HG02678 (cell line): ENCODE results near the gene ZFP92.

Source experiments
- ATAC-seq: cut with Tn5 transposase; IDR thresholded peaks from one replicate; pipeline ENCODE4 v1.9.1; 2021; ENCODE audit warnings: mild to moderate bottlenecking, moderate library complexity; ENCODE audit not compliant: unreplicated experiment

The ZFP92 gene

DNA sequence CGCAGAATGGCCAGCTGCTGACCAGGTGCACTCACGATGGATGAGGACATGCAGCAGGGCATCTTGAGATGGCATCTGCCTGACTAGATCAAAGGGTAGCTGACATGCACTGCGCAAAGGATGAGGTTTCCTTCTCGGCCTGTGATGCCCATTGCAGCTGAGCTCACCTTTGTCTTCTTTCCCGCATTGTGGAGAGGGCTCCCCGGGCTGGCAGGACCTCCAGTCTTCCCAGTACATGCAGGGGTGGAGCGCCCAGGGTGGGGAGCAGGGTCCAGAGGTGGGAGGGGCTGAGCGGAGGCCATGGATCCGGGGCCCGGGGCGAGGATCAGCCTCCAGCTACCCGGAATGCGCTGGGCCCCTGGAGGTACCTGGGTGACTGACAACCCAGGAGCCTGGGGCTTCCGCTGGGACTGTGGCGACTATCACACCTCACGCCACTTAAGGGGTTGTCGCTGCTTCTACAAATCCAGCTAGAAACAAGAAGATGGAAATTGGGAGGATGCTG lies 22.6 kb downstream of the ZFP92 start:
- no peak for ATAC-seq

- no peak for ATAC-seq
Measured at GRCh38 chrX:153434801-153435200, 23.5 kb downstream of the ZFP92 start.

GRCh38 chrX:153435845-153436244 lies 24.6 kb downstream of the ZFP92 start:
- no peak for ATAC-seq

DNA sequence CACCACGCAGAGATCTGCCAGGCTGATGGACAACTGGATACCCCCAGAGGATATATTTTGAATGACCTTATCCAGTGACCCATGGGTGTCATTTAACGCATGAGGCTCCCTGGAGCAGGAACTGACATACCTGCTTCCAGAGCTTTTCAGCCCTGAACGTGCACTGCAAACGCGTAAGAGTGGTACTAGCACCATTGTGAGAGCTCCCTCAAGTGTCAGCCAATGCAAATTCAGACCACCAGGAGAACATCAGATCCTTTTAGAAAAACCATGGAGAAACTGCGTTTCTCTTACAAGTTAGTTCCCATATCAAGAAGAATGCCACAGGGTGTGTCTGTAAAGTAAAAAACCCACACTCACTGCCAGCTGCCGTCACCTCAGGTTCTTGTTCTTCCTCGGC lies 27.3 kb downstream of the ZFP92 start:
- no peak for ATAC-seq

GRCh38 chrX:153439977-153440376 lies 28.7 kb downstream of the ZFP92 start:
- ATAC-seq: no peak

DNA sequence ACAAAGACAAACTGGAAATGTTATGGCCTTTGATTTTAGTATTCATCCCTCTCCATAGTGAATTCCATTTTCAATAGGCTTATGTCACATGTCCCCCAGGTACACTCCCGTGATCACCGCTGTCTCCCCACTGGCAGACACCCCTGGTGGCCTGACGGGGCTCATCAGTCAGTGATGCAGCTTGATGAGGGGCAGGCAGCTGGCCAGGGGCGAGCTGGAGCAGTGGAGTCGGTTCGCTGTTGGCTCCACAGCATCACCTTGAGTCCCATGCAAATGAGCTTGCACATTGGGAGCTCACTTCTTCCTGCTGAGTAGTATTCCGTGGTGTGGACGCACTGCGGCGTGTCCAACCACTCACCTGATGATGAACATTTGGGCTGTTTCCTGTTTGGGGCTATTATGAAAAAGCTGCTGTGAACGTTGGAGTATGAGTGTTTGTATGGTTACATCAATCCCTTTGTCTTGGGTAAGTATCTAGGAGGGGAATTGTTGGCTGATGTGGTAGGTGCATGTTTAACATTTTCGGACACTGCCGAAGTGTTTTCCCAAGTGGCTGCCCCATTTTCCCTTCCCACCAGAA lies 29.4 kb downstream of the ZFP92 start:
- no peak for ATAC-seq

DNA sequence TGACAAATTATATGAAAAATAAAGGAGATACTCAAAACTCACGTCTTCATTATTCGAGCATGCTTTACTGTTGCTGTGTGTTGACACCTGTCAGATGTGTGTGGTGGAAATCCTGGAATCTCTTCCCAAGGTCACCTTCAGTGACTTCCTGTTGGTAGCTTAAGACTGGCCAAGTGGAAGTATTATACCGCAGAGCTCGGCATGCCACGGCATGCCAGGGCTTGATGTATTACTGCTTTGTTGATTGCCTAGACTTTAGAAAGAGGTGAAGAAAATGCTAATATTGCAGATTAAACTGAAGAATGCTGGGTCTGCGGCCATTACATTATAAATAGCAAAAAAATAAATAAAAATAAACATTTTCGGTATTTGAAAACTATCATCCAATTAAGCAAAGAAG lies 30.0 kb downstream of the ZFP92 start:
- ATAC-seq: no peak

DNA sequence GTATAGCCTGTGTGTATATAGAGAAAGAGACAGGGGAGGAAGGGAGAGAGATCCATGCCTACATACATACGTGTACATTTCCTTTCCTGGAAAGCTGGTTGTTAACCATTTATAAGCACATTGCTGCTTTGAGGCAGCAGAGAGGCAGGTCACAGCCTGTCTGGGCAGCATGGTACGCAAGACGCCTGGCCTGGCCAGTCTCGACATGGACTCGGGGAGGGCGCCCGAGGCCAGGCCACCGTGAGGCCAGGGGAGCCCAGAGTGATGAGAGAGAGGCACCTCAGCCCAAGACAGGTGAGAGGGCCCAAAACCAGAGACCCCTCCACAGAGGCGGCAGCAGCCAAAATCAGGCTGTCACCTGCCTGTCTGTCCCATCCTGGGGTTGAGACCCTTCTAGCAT lies 30.7 kb downstream of the ZFP92 start:
- no peak for ATAC-seq

DNA sequence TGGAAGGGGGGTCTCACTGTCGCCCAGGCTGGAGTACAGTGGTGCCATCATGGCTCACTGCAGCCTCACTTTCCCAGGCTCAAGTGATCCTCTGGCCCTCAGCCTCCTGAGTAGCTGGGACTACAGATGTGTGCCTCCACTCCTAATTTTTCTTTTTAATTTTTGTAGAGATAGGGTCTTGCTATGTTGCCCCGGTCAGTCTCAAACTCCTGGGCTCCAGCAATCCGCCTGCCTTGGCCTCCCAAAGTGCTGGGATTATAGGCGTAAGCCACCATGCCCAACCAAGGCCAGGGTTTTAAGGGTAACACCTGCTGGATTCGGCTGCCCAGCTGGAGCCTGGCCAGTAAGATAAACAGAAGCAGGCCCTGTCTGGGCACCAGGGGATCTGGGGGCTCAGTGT lies 31.2 kb downstream of the ZFP92 start:
- no peak for ATAC-seq

GRCh38 chrX:153443476-153444332 lies 32.4 kb downstream of the ZFP92 start:
- ATAC-seq: no peak

GRCh38 chrX:153444333-153445011 lies 33.2 kb downstream of the ZFP92 start:
- no peak for ATAC-seq

- no peak for ATAC-seq
Measured at GRCh38 chrX:153445106-153445855, 34.0 kb downstream of the ZFP92 start.

GRCh38 chrX:153445856-153446635 lies 34.8 kb downstream of the ZFP92 start, which contains the start of gene TREX2:
Gene TREX2 (minus strand): TSS chrX:153446056. CDS start chrX:153445430, 626 bp downstream.
- no peak for ATAC-seq

GRCh38 chrX:153446636-153446936 lies 35.3 kb downstream of the ZFP92 start:
- ATAC-seq: no peak

DNA sequence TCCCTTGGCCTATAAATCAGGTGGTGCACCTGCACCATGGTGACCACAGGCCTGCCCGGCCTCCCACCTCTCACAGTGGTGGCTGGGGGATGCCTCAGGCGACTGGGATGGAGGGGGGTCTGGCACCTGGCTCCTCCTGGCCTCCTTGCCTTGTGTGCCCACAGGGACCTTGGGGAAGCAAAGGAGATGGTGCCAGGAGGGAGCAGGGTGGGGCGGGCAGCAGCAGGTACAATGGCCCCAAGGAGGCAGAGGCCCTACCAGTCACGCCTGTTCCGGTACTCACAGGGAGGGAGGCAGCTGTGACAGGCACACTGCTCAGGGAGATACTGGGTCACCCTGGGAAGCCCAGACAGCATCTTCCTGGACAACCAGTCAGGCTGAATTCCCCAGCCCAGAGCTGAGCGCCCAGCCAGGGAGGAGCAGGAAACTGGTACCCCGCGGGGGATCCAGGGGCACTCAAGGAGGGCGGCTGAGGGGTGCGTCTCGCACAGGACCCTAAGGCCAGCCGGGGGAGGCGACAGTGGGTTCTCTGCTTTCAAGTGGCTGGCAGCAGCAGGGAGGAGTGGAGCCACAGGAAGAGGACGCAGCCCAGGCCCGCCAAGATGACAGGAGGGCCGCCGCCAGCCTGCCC lies 35.8 kb downstream of the ZFP92 start:
- ATAC-seq: no peak

- no peak for ATAC-seq
Measured at GRCh38 chrX:153447581-153447960, 36.3 kb downstream of the ZFP92 start.

- no peak for ATAC-seq
Measured at GRCh38 chrX:153448556-153449367, 37.5 kb downstream of the ZFP92 start.

DNA sequence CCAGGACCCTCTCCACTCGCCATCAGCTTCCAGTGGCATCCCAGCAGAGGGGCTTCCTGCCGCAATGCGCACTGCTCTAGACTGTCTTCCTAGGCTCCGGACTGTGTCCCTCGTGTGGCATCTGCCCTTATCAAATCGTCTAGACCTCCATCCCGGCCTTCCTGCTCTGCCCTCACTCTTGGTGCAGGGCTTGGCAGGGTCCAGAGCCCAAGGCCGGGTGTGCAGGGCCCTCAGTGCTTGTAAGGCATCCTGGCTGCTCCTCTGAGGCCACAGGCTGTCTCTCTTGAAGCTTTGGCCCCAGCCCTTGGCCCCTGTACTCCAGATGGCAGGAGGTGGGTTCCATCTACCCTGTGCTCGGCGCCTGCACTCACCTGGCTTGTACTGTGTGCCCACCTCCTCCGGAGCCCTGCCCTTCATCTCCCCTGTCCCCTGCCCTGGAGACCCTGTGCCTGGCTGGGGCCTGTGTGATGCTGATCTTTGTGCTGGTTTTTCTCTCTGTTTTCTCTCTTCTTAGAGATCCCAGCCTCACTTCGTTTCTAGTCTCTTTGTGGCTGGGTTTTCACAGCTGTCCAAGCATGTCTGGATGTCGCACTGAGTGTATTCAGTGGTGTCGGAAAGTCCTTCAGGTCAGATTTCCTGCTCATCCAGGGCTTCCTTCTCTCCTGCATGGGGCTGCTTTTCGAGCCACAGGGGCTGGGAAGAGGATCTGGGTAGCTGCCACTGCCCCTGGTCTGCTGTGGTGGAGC lies 38.3 kb downstream of the ZFP92 start:
- no peak for ATAC-seq
